Uterus (tissue), 4 donors: ENCODE measurements around the gene SMIM10L2A. TPM values are rescaled to one million over a fixed set of nuclear protein-coding genes. Genes with fewer than 3 reads are reported as not detected.

Source experiments
- DNase-seq, 2 donors: peaks; one replicate each; pipeline ENCODE4 v3.0.0-alpha.2; 2019 to 2020
- H3K27ac ChIP-seq, 2 donors: fragments of 200-600 bp; sonication (generic); 1 replicate in 1 of 2; 2 replicates in 1 of 2; pipeline ENCODE4 v1.5.1; 2016 to 2018
- H3K27me3 ChIP-seq, 2 donors: fragments of 200-600 bp; sonication (generic); one replicate each; pipeline ENCODE4 v1.5.1; 2018 to 2019; ENCODE audit warnings: control low read depth in 1 of 2
- H3K36me3 ChIP-seq, 2 donors: fragments of 200-600 bp; sonication (generic); one replicate each; pipeline ENCODE4 v1.5.1; 2019; ENCODE audit warnings: control low read depth in 1 of 2
- H3K4me1 ChIP-seq, 2 donors: fragments of 200-600 bp; sonication (generic); one replicate each; pipeline ENCODE4 v1.5.1; 2018 to 2019; ENCODE audit warnings: control low read depth in 1 of 2
- H3K4me3 ChIP-seq, 2 donors: fragments of 200-600 bp; sonication (generic); 1 replicate in 1 of 2; 2 replicates in 1 of 2; pipeline ENCODE4 v1.5.1; 2018 to 2019; ENCODE audit warnings: mild to moderate bottlenecking in 1 of 2
- H3K9me3 ChIP-seq, 2 donors: fragments of 200-600 bp; sonication (generic); one replicate each; pipeline ENCODE4 v1.5.1; 2019; ENCODE audit warnings: control low read depth in 1 of 2
- CTCF ChIP-seq, 4 experiments: fragments of 200-600 bp in 2 of 4; fragments of 450-650 bp in 2 of 4; sonication (generic) in 2 of 4; IDR thresholded peaks; one replicate each; pipeline ENCODE4 v1.5.1; 2016 to 2019; ENCODE audit warnings: antibody characterized with exemption in 4 of 4, mild to moderate bottlenecking in 2 of 4, moderate library complexity in 1 of 4
- POLR2A ChIP-seq, 2 donors: fragments of 450-650 bp; IDR thresholded peaks; one replicate each; pipeline ENCODE4 v1.6.1; 2016; ENCODE audit warnings: antibody characterized with exemption in 2 of 2, mild to moderate bottlenecking in 1 of 2, moderate library complexity in 1 of 2
- intact Hi-C: fragments of 100-400 bp; cut with DNase I; formaldehyde crosslinking; loops from one replicate; pipeline ENCODE4 v1.15.1; 2023; ENCODE audit warnings: low total_unique reads
- total RNA-seq, 4 donors: library from RNA; depleted of rRNA in 3 of 4; stranded (reverse); fragments of >200 nt in 3 of 4; gene quantifications; one replicate each; pipeline versions ENCODE4 v1.1.0 to v1.2.4, GENCODE V29; 2014 to 2023
- donor health status: DM: yes; HTN: yes; CAD: no.

The SMIM10L2A gene
- total RNA-seq, 4 donors from 2014 or later = 0.26 to 3.5 (median 2.8) TPM; not detected in 1

- Histone ChIP-seq H3K4me3 (no peak overlapping the region), H3K27ac (no peak overlapping the region), H3K36me3 (no peaks in the 10 kb centered on the region), H3K4me1 (no peaks in the 10 kb centered on the region), H3K27me3 (no peaks in the 10 kb centered on the region), H3K9me3 (no peaks in the 10 kb centered on the region)
- TF ChIP-seq CTCF (IDR thresholded peaks at IDR 0.05) = no peak
- intact Hi-C loops = no loop called here
- DNase-seq = no peak
Observed at GRCh38 chrX:135436966-135437866, 15.5 kb downstream of the SMIM10L2A start.

- Histone ChIP-seq H3K9me3 (no peaks in the 10 kb centered on the region), H3K4me1 (no peaks in the 10 kb centered on the region), H3K27me3 (no peaks in the 10 kb centered on the region), H3K4me3 (no peak overlapping the region), H3K36me3 (no peaks in the 10 kb centered on the region), H3K27ac (no peak overlapping the region)
- intact Hi-C loops = no loop called here
- no peak for DNase-seq
- no peak for TF ChIP-seq POLR2A (IDR thresholded peaks at IDR 0.05)
- no peak for TF ChIP-seq CTCF (IDR thresholded peaks at IDR 0.05)
Observed at GRCh38 chrX:135437867-135438733, 16.4 kb downstream of the SMIM10L2A start.

- no peak for TF ChIP-seq CTCF (IDR thresholded peaks at IDR 0.05)
- Histone ChIP-seq H3K4me3 (no peak overlapping the region), H3K27me3 (no peaks in the 10 kb centered on the region), H3K27ac (no peak overlapping the region), H3K9me3 (no peaks in the 10 kb centered on the region), H3K36me3 (no peaks in the 10 kb centered on the region), H3K4me1 (no peaks in the 10 kb centered on the region)
- DNase-seq = peak in 1 of 2 donors; percentile 12
- intact Hi-C loops = no loop called here
Observed at GRCh38 chrX:135438734-135439043, 16.9 kb downstream of the SMIM10L2A start.

GRCh38 chrX:135449637-135450550, 28.1 kb downstream of the SMIM10L2A start:
- Histone ChIP-seq H3K9me3 (no peaks in the 10 kb centered on the region), H3K4me3 (no peak overlapping the region), H3K27ac (no peak overlapping the region), H3K4me1 (no peaks in the 10 kb centered on the region), H3K36me3 (no peaks in the 10 kb centered on the region), H3K27me3 (no peaks in the 10 kb centered on the region)
- DNase-seq = no peak
- TF ChIP-seq CTCF (IDR thresholded peaks at IDR 0.05) (no peak), POLR2A (IDR thresholded peaks at IDR 0.05) (no peak)
- intact Hi-C loops = no loop called here
